SU-DHL-6 (cell line): ENCODE measurements around the gene CELSR1.

ENCODE experiments used
- EZH2phosphoT487 ChIP-seq: fragments of 200-600 bp; sonication (generic), shearing (Covaris generic); conservative IDR thresholded peaks from 2 replicates; pipeline ENCODE4 v1.6.1; 2018; ENCODE audit warnings: mild to moderate bottlenecking, antibody characterized with exemption, low read length, moderate library complexity, mixed read lengths
- TF ChIP-seq, protein P1 (sequence below): fragments of 200-600 bp; sonication (generic); IDR thresholded peaks from one replicate; pipeline ENCODE4 v1.5.1; 2017; ENCODE audit warnings: antibody characterized with exemption, mild to moderate bottlenecking, low read length, moderate library complexity; ENCODE audit not compliant: insufficient read depth, poor library complexity, severe bottlenecking

DNA sequence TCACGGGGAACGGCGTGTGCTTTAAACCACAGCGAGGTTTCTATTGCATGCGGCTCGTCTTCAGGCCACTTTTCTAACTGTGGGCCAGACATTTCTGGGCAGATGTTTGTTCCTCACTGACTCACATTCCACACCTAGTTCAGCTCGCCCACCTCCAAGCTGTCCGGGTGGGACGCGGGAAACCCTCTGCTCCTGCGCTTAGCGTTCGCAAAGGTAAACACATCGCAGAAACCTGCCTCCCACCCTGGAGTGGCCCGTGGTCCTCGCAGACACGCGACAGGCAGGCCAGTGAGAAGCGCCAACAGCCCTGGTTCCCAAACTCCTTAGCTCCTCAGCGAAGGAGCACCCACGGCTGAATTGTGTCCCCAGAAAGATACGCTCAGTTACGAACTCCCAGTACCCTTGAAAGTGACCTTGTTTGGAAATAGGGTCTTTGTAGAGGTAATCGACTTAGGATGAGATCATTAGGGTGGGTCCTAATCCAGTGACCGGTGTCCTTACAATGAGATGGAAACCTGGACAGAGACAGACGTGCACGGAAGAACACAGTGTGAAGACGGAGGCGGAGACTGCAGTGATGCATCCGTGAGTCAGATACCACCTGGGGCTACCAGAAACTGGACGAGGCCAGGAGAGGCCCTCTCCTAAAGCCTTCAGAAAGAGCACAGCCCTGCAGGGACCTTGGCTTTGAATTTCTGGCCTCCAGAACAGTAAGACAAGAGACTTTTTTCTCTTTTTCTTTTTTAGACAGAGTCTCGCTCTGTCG lies 82.7 kb downstream of the CELSR1 start:
- TF ChIP-seq, protein P1, sequence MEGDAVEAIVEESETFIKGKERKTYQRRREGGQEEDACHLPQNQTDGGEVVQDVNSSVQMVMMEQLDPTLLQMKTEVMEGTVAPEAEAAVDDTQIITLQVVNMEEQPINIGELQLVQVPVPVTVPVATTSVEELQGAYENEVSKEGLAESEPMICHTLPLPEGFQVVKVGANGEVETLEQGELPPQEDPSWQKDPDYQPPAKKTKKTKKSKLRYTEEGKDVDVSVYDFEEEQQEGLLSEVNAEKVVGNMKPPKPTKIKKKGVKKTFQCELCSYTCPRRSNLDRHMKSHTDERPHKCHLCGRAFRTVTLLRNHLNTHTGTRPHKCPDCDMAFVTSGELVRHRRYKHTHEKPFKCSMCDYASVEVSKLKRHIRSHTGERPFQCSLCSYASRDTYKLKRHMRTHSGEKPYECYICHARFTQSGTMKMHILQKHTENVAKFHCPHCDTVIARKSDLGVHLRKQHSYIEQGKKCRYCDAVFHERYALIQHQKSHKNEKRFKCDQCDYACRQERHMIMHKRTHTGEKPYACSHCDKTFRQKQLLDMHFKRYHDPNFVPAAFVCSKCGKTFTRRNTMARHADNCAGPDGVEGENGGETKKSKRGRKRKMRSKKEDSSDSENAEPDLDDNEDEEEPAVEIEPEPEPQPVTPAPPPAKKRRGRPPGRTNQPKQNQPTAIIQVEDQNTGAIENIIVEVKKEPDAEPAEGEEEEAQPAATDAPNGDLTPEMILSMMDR, result no peak
- TF ChIP-seq EZH2phosphoT487, result no peak
